ENCODE measurements around the gene LDAH. TPM values are rescaled to one million over a fixed set of nuclear protein-coding genes. Genes with fewer than 3 reads are reported as not detected.
A peak's percentile ranks its signal among the peaks of the same experiment; 100 is the strongest.

LDAH gene
- polyA plus RNA-seq, 2 of the 4 experiments (the other 2 are of a cell fraction): 29.6 to 42.4 TPM

DNA sequence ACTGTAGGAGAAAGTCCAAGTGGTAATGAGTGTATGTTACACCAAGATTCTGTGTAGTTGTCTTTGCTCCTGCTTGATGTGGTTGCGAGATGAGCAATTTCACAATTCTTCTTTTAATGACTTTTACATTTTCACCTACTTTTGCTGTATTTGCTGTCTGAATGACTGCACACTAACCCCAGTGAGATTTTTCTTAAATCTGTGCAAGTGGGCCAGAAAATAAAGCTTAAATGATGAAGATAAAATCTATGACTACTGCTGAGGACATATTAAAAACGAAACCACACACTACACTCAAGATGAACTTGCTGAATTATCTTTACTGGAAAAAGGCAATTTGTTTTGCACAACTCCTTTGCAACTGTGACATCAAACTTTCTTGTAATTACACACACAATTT lies 4.1 kb downstream of the LDAH start:
- Histone ChIP-seq H3K4me1 (no peaks in the 10 kb centered on the region), H3K9me3 (no peaks in the 10 kb centered on the region), H3K4me3 (no peak overlapping the region), H3K27ac (no peak overlapping the region), H3K4me2 (no peak overlapping the region)
- 78% methylated on average over 2 of the region's 2 CpGs for WGBS (ENCODE audit: missing lambda C conversion rate)
- ChIA-PET POLR2A (no interaction called here), CTCF (interaction anchor here (1.1 kb wide), 1 partner anchor 157 kb away, joined by 3 read pairs; no protein-coding TSS in a partner anchor)
- ATAC-seq (no peak), DNase-seq (ENCODE audit: low read depth in 1 of 2, low spot score in 1 of 2) (no peak), FAIRE-seq (no peak)
- no peak for TF ChIP-seq BHLHE40 (IDR thresholded peaks at IDR 0.05; ENCODE audit: low read depth, low read length)
- TF ChIP-seq, protein P1, sequence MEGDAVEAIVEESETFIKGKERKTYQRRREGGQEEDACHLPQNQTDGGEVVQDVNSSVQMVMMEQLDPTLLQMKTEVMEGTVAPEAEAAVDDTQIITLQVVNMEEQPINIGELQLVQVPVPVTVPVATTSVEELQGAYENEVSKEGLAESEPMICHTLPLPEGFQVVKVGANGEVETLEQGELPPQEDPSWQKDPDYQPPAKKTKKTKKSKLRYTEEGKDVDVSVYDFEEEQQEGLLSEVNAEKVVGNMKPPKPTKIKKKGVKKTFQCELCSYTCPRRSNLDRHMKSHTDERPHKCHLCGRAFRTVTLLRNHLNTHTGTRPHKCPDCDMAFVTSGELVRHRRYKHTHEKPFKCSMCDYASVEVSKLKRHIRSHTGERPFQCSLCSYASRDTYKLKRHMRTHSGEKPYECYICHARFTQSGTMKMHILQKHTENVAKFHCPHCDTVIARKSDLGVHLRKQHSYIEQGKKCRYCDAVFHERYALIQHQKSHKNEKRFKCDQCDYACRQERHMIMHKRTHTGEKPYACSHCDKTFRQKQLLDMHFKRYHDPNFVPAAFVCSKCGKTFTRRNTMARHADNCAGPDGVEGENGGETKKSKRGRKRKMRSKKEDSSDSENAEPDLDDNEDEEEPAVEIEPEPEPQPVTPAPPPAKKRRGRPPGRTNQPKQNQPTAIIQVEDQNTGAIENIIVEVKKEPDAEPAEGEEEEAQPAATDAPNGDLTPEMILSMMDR (IDR thresholded peaks at IDR 0.05): no peak
- no peak for TF ChIP-seq CHD4 (IDR thresholded peaks at IDR 0.05; ENCODE audit: borderline replicate concordance)
- no peak for TF ChIP-seq HEYL (CRISPR knock-in tag; IDR thresholded peaks at IDR 0.05)

DNA sequence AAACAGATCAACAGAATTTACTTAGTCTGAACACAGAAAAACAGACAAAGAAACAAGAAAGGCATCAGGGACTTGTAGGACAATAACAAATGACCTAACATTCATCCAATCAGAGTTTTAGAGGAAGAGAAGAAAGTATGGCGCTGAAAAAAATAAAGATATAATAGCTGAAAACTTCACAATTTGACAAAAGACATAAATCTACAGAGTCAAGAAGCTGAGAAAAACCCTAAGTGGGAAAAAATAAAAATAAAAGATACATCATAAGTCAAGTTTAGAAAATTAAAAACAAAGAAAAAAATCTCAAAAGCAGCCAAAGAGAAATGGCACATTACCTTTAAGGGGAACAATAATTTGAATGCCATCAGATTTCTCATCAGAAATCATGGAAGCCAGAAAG lies 7.7 kb downstream of the LDAH start:
- POLR2A ChIA-PET: no interaction called here
- no peak for TF ChIP-seq MYC (IDR thresholded peaks at IDR 0.05; ENCODE audit: borderline replicate concordance, low read length)
- WGBS (ENCODE audit: missing lambda C conversion rate): 100% methylated on average over 1 of the region's 1 CpG
- DNase-seq (ENCODE audit: low read depth in 1 of 2, low spot score in 1 of 2) (no peak), ATAC-seq (no peak), FAIRE-seq (no peak)
- H3K4me1 ChIP-seq: no peaks in the 10 kb centered on the region
- H3K27ac ChIP-seq: no peak overlapping the region
- no peaks in the 10 kb centered on the region for H3K9me3 ChIP-seq
- H3K4me3 ChIP-seq: no peak overlapping the region
- H3K4me2 ChIP-seq: no peak overlapping the region
- CTCF ChIA-PET: interaction anchor here (0.9 kb wide), 1 partner anchor 148 kb away, joined by 3 read pairs; no protein-coding TSS in a partner anchor

DNA sequence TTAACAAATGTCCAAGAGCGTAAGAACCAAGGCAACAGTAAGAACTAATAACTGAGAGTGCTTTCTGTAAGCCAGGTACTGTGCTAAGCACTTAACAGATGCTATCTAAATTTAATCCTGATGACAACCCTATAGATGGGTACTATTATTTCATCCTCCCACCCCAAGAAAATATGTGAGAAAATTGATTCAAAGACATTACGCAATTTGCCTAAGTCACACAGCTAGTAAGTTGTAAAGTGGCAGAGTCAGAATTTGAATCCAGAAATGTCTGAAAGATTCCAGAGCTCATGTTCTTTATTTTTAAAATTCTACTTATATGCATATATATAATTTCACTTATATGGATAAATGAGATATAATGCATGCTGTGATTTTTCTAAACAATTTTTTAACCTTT lies 10.1 kb downstream of the LDAH start:
- ChIA-PET CTCF (interaction anchor here (1.2 to 1.3 kb wide), 2 partner anchors 10 to 31 kb away, joined by 3 read pairs; no protein-coding TSS in a partner anchor), POLR2A (no interaction called here)
- FAIRE-seq: no peak

DNA sequence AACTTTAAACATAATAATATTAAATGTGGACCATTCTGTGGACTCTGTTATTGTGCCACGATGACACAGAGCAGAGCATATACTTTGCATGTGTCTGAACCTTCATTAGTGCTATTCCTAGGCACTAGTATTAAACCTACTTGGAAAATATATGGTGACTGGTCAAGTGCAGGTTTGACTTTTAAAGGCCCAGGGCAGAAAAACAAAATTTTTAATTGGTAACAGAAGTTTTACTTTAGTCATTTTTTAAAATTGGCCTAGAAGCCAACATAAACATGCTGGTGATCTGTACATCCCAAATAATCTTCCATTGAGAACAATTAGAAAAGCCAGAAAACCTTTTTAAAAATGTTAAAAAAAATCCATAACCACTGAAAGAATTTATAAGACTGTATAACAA lies 16.6 kb downstream of the LDAH start:
- no peak overlapping the region for H3K27ac ChIP-seq
- no peaks in the 10 kb centered on the region for H3K4me1 ChIP-seq
- no peak overlapping the region for H3K4me2 ChIP-seq
- no peak for ATAC-seq
- 80% methylated on average over 1 of the region's 1 CpG for WGBS (ENCODE audit: missing lambda C conversion rate)
- H3K9me3 ChIP-seq: no peaks in the 10 kb centered on the region
- POLR2A ChIA-PET: no interaction called here
- TF ChIP-seq, protein P2, sequence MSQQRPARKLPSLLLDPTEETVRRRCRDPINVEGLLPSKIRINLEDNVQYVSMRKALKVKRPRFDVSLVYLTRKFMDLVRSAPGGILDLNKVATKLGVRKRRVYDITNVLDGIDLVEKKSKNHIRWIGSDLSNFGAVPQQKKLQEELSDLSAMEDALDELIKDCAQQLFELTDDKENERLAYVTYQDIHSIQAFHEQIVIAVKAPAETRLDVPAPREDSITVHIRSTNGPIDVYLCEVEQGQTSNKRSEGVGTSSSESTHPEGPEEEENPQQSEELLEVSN (IDR thresholded peaks at IDR 0.05; ENCODE audit: borderline replicate concordance, low read depth): no peak
- no peak for TF ChIP-seq CHD2 (IDR thresholded peaks at IDR 0.05; ENCODE audit: low read length, partially characterized antibody)
- TF ChIP-seq BHLHE40 (IDR thresholded peaks at IDR 0.05; ENCODE audit: low read depth, low read length): no peak
- TF ChIP-seq KDM1A (IDR thresholded peaks at IDR 0.05; ENCODE audit: low read depth): no peak
- TF ChIP-seq MAZ (IDR thresholded peaks at IDR 0.05; ENCODE audit: borderline replicate concordance, low read depth, low read length): no peak
- no peak for TF ChIP-seq ZFP36 (IDR thresholded peaks at IDR 0.05; ENCODE audit: borderline replicate concordance, partially characterized antibody)
- no peak for TF ChIP-seq HOXA7 (CRISPR knock-in tag; IDR thresholded peaks at IDR 0.05)
- TF ChIP-seq, protein P3, sequence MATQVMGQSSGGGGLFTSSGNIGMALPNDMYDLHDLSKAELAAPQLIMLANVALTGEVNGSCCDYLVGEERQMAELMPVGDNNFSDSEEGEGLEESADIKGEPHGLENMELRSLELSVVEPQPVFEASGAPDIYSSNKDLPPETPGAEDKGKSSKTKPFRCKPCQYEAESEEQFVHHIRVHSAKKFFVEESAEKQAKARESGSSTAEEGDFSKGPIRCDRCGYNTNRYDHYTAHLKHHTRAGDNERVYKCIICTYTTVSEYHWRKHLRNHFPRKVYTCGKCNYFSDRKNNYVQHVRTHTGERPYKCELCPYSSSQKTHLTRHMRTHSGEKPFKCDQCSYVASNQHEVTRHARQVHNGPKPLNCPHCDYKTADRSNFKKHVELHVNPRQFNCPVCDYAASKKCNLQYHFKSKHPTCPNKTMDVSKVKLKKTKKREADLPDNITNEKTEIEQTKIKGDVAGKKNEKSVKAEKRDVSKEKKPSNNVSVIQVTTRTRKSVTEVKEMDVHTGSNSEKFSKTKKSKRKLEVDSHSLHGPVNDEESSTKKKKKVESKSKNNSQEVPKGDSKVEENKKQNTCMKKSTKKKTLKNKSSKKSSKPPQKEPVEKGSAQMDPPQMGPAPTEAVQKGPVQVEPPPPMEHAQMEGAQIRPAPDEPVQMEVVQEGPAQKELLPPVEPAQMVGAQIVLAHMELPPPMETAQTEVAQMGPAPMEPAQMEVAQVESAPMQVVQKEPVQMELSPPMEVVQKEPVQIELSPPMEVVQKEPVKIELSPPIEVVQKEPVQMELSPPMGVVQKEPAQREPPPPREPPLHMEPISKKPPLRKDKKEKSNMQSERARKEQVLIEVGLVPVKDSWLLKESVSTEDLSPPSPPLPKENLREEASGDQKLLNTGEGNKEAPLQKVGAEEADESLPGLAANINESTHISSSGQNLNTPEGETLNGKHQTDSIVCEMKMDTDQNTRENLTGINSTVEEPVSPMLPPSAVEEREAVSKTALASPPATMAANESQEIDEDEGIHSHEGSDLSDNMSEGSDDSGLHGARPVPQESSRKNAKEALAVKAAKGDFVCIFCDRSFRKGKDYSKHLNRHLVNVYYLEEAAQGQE (IDR thresholded peaks at IDR 0.05): no peak
- TF ChIP-seq POLR2A (IDR thresholded peaks at IDR 0.05; ENCODE audit: low read length): no peak
- TF ChIP-seq ZNF302 (CRISPR knock-in tag; IDR thresholded peaks at IDR 0.05): no peak
- TF ChIP-seq FOXS1 (CRISPR knock-in tag; IDR thresholded peaks at IDR 0.05): no peak
- no peak for TF ChIP-seq SREBF2 (IDR thresholded peaks at IDR 0.05)
- TF ChIP-seq TP53 (CRISPR knock-in tag; IDR thresholded peaks at IDR 0.05): no peak
- TF ChIP-seq NFE2L2 (conservative IDR thresholded peaks at IDR 0.05; ENCODE audit: low read length): no peak
- no peak for TF ChIP-seq RNF2 (IDR thresholded peaks at IDR 0.05; ENCODE audit: borderline replicate concordance, low read depth)
- DNase-seq (ENCODE audit: low read depth in 1 of 2, low spot score in 1 of 2): no peak
- CTCF ChIA-PET: no interaction called here
- FAIRE-seq: no peak
- H3K4me3 ChIP-seq: no peak overlapping the region

More for the DNA sequence above, 10.1 kb downstream of the LDAH start:
- H3K9me3 ChIP-seq: no peaks in the 10 kb centered on the region
- no peak for TF ChIP-seq ZSCAN20 (CRISPR knock-in tag; IDR thresholded peaks at IDR 0.05)
- TF ChIP-seq CEBPB (IDR thresholded peaks at IDR 0.05): peak in 1 of 2 experiments; percentile 54; a peak in 2 of 4 replicates
- WGBS (ENCODE audit: missing lambda C conversion rate): 95% methylated on average over 2 of the region's 2 CpGs
- DNase-seq (ENCODE audit: low read depth in 1 of 2, low spot score in 1 of 2) (no peak), ATAC-seq (no peak)
- no peak overlapping the region for H3K4me3 ChIP-seq
- no peak overlapping the region for H3K4me2 ChIP-seq
- no peak overlapping the region for H3K27ac ChIP-seq
- no peaks in the 10 kb centered on the region for H3K4me1 ChIP-seq

All from A549 (cell line).